HepG2 (cell line): ENCODE data around the gene ZDHHC7. TPM values are rescaled to one million over a fixed set of nuclear protein-coding genes. Genes with fewer than 3 reads are reported as not detected.

Experiments
- ATAC-seq: fragments of 200-7000 bp; cut with Tn5 transposase; 3 replicates; pipeline ENCODE4 v1.9.1; 2020; ENCODE audit warnings: mild to moderate bottlenecking, moderate library complexity
- BruUV-seq: library from RNA; stranded (reverse); fragments of 400-500 nt; replicated peaks from 2 replicates; lab custom pipeline; 2021; lab: Mats Ljungman, UMichigan
- CTCF ChIA-PET: fragments of 300-600 bp; formaldehyde crosslinking; extraction: SDS; loops from one replicate; lab custom pipeline; 2021; ENCODE audit warnings: low total read pairs, inconsistent platforms, low intra/inter-chr PET ratio; lab: Yijun Ruan, JAX
- POLR2A ChIA-PET: fragments of 350-600 bp; sonication (Branson Sonifier 250); formaldehyde crosslinking; loops from one replicate; lab custom pipeline; 2020; ENCODE audit warnings: antibody characterized with exemption, inconsistent platforms; lab: Yijun Ruan, JAX
- DNase-seq: peaks from one replicate; pipeline ENCODE4 v3.0.0-alpha.2; 2015; ENCODE audit warnings: low spot score
- FAIRE-seq: peaks from 3 replicates; lab custom pipeline; 2011; peaks lifted over from hg19 to GRCh38; lab: Jason Lieb, UNC
- H2AFZ ChIP-seq: one replicate; pipeline ENCODE4 v1.6.1; 2011; ENCODE audit warnings: low read length, inconsistent platforms
- H3K27ac ChIP-seq: fragments of 300-600 bp; 3 replicates; pipeline ENCODE4 v1.8.0; 2011; ENCODE audit warnings: mixed run types, mild to moderate bottlenecking, mixed read lengths, low read length, inconsistent platforms; ENCODE audit not compliant: insufficient read depth; ENCODE audit errors: extremely low read length
- H3K27me3 ChIP-seq, 2 experiments: fragments of 200-600 bp in 1 of 2; 2 replicates in 1 of 2; 3 replicates in 1 of 2; pipeline versions ENCODE4 v1.6.0 to v1.8.0; 2011; ENCODE audit warnings: low read length in 2 of 2, mild to moderate bottlenecking in 2 of 2, moderate library complexity in 2 of 2, inconsistent platforms in 1 of 2; ENCODE audit not compliant: insufficient read depth in 2 of 2, control insufficient read depth in 1 of 2
- H3K36me3 ChIP-seq, 2 experiments: fragments of 200-600 bp in 1 of 2; replicated peaks in 1 of 2; 2 replicates in 1 of 2; 3 replicates in 1 of 2; pipeline versions ENCODE4 v1.5.1 to v1.8.0; 2011; ENCODE audit warnings: low read length in 2 of 2, inconsistent platforms in 1 of 2; ENCODE audit not compliant: insufficient read depth in 2 of 2, control insufficient read depth in 1 of 2
- H3K4me1 ChIP-seq: 2 replicates; pipeline ENCODE4 v1.5.1; 2012; ENCODE audit warnings: low read length, inconsistent platforms; ENCODE audit not compliant: insufficient read depth
- H3K4me2 ChIP-seq: 2 replicates; pipeline ENCODE4 v1.6.0; 2011; ENCODE audit warnings: low read depth, low read length, inconsistent platforms
- H3K4me3 ChIP-seq, 3 experiments: fragments of 200-600 bp in 1 of 3; sonication (generic), shearing (Covaris generic) in 1 of 3; replicated peaks in 1 of 3; 2 replicates each; pipeline ENCODE4 v1.5.1; 2011 to 2016; ENCODE audit warnings: low read length in 3 of 3, inconsistent platforms in 2 of 3, low read depth in 2 of 3, mild to moderate bottlenecking in 2 of 3, control low read depth in 1 of 3, mixed read lengths in 1 of 3; ENCODE audit not compliant: insufficient read depth in 1 of 3
- H3K79me2 ChIP-seq: one replicate; pipeline ENCODE4 v1.6.1; 2011; ENCODE audit warnings: low read length, inconsistent platforms; ENCODE audit not compliant: insufficient read depth
- H3K9ac ChIP-seq: 2 replicates; pipeline ENCODE4 v1.6.0; 2011; ENCODE audit warnings: mild to moderate bottlenecking, low read depth, low read length, inconsistent platforms; ENCODE audit not compliant: insufficient read depth
- H3K9me3 ChIP-seq: 2 replicates; pipeline ENCODE4 v1.5.1; 2012; ENCODE audit warnings: mild to moderate bottlenecking, low read length
- H4K20me1 ChIP-seq: 2 replicates; pipeline ENCODE4 v1.6.0; 2011; ENCODE audit warnings: inconsistent platforms, mild to moderate bottlenecking, low read length, moderate library complexity; ENCODE audit not compliant: insufficient read depth
- AGO2 ChIP-seq: fragments of 200-400 bp; formaldehyde crosslinking; optimal IDR thresholded peaks from 2 replicates; pipeline ENCODE3; 2017; ENCODE audit warnings: mild to moderate bottlenecking, low read depth, low read length, moderate library complexity
- RBM22 ChIP-seq: fragments of 200-400 bp; formaldehyde crosslinking; optimal IDR thresholded peaks from 2 replicates; pipeline ENCODE3; 2017; ENCODE audit warnings: mild to moderate bottlenecking, low read length, moderate library complexity
- TCF7 ChIP-seq: sonication (generic); IDR thresholded peaks from 2 replicates; pipeline ENCODE4 v1.6.1; 2016; ENCODE audit warnings: antibody characterized with exemption, low read depth
- ZNF460 ChIP-seq: sonication (generic); formaldehyde crosslinking; IDR thresholded peaks from 2 replicates; pipeline ENCODE4 v1.5.1; 2020; ENCODE audit warnings: missing genetic modification reagents, mild to moderate bottlenecking, borderline replicate concordance
- WGBS: methylation state at CpG from one replicate; pipeline ENCODE4 v1.1.6; 2017; ENCODE audit warnings: low lambda C conversion rate; 5-methylcytosine and 5-hydroxymethylcytosine counted together
- in situ Hi-C: cut with HindIII; loops from 2 replicates; pipeline ENCODE4 v1.10.0; 2017; ENCODE audit warnings: low pct_unique_long_range_greater_than_20kb; ENCODE audit not compliant: extremely low pct_ligation_motif_present
- intact Hi-C: fragments of 100-400 bp; cut with micrococcal nuclease; formaldehyde crosslinking; loops from one replicate; pipeline ENCODE4 v1.10.0; 2022; ENCODE audit not compliant: unreplicated experiment
- polyA plus RNA-seq, 8 experiments: library from polyadenylated mRNA; depleted of rRNA in 3 of 8; stranded (reverse) in 7 of 8; unstranded in 1 of 8; fragments of >200 nt; fragmentation: Illumina TruSeq in 4 of 8; extraction: Trizol in 4 of 8; gene quantifications; 2 replicates each; pipeline versions ENCODE4 v1.2.1 to v1.2.3, GENCODE V29; 2011 to 2016; ENCODE audit warnings: low read depth in 4 of 8, missing spikeins in 1 of 8, mixed read lengths in 1 of 8; ENCODE audit not compliant: insufficient read depth in 1 of 8
- total RNA-seq, 5 experiments: library from RNA; depleted of rRNA; stranded (reverse); fragments of >200 nt; fragmentation: Illumina TruSeq; extraction: Trizol; gene quantifications; 2 replicates each; pipeline ENCODE4 v1.2.3, GENCODE V29; 2016; ENCODE audit warnings: low read depth in 1 of 5
- TF ChIP-seq, protein P1 (sequence below): sonication (generic); formaldehyde crosslinking; IDR thresholded peaks from 2 replicates; pipeline ENCODE4 v1.5.1; 2020; ENCODE audit warnings: mild to moderate bottlenecking, missing genetic modification reagents, moderate library complexity

Gene ZDHHC7
- total and polyA plus RNA-seq, 2 of the 13 experiments (the other 11 are each of a cell fraction or from before 2014, with no cell fraction given): 46.8 to 67.6 TPM

DNA sequence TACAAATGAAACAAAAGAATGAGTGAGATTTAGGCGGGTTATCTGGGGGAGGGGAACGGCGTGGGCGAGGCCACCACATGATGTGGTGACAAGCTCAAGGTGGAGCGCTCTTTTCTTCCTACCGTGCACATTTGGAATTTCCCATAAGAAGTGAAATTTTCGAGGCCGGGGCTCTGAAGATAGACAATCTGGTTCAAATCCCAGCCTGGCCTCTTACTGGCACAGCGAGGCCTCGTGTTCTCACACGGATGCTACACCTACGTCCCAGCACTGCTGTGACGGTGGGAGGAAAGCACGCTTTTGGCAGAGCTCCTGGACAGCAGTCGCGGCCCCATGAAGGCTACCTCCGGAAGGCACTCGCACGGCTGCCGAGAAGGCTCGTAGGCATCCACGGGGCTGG lies 25.2 kb downstream of the ZDHHC7 start:
- intact Hi-C loops: no loop called here
- H3K36me3 ChIP-seq: peaks cover 46 to 88% of the 10 kb centered on the region in 2 experiments
- peaks cover 24% of the 10 kb centered on the region for H3K4me1 ChIP-seq
- H3K9ac ChIP-seq: no peak overlapping the region
- POLR2A ChIA-PET: interaction anchor here (1.3 kb wide), 1 partner anchor 8 kb away, joined by 7 read pairs; no protein-coding TSS in a partner anchor
- no peak for DNase-seq
- H3K27ac ChIP-seq: no peak overlapping the region
- no peak overlapping the region for H2AFZ ChIP-seq
- H3K9me3 ChIP-seq: no peaks in the 10 kb centered on the region
- CTCF ChIA-PET: no interaction called here
- H4K20me1 ChIP-seq: peaks cover 12% of the 10 kb centered on the region
- in situ Hi-C loops: no loop called here
- H3K4me3 ChIP-seq: no peak overlapping the region
- WGBS: 95% methylated on average over 12 of the region's 22 CpGs
- BruUV-seq: no TSS peak
- TF ChIP-seq RBM22 (peak; percentile 73), TCF7 (no peak), ZNF460 (CRISPR knock-in tag) (no peak), AGO2 (peak; percentile 56)
- TF ChIP-seq, protein P1, sequence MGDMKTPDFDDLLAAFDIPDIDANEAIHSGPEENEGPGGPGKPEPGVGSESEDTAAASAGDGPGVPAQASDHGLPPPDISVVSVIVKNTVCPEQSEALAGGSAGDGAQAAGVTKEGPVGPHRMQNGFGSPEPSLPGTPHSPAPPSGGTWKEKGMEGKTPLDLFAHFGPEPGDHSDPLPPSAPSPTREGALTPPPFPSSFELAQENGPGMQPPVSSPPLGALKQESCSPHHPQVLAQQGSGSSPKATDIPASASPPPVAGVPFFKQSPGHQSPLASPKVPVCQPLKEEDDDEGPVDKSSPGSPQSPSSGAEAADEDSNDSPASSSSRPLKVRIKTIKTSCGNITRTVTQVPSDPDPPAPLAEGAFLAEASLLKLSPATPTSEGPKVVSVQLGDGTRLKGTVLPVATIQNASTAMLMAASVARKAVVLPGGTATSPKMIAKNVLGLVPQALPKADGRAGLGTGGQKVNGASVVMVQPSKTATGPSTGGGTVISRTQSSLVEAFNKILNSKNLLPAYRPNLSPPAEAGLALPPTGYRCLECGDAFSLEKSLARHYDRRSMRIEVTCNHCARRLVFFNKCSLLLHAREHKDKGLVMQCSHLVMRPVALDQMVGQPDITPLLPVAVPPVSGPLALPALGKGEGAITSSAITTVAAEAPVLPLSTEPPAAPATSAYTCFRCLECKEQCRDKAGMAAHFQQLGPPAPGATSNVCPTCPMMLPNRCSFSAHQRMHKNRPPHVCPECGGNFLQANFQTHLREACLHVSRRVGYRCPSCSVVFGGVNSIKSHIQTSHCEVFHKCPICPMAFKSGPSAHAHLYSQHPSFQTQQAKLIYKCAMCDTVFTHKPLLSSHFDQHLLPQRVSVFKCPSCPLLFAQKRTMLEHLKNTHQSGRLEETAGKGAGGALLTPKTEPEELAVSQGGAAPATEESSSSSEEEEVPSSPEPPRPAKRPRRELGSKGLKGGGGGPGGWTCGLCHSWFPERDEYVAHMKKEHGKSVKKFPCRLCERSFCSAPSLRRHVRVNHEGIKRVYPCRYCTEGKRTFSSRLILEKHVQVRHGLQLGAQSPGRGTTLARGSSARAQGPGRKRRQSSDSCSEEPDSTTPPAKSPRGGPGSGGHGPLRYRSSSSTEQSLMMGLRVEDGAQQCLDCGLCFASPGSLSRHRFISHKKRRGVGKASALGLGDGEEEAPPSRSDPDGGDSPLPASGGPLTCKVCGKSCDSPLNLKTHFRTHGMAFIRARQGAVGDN (CRISPR knock-in tag): peak; percentile 28; the same call in 1 of the 2 replicates
- TF ChIP-seq, all 625 proteins: peak for 3
- FAIRE-seq (no peak), ATAC-seq (no peak)
- H3K27me3 ChIP-seq: no peaks in the 10 kb centered on the region
- H3K4me2 ChIP-seq: no peak overlapping the region
- H3K79me2 ChIP-seq: peaks cover 13% of the 10 kb centered on the region
